OCI-LY1 (cell line): Measurements from ENCODE around the gene FAM76B.

Experiments
- H2AFZ ChIP-seq: fragments of 200-600 bp; sonication (generic), shearing (Covaris generic); 2 replicates; pipeline ENCODE4 v1.6.0; 2014; ENCODE audit warnings: antibody characterized with exemption, mild to moderate bottlenecking, low read length
- H3F3A ChIP-seq: fragments of 200-600 bp; sonication (generic), shearing (Covaris generic); 2 replicates; pipeline ENCODE4 v1.6.0; 2014; ENCODE audit warnings: mild to moderate bottlenecking, antibody characterized with exemption, low read length, moderate library complexity; ENCODE audit not compliant: insufficient read depth
- H3K27ac ChIP-seq: fragments of 200-600 bp; sonication (generic); 2 replicates; pipeline ENCODE4 v1.5.1; 2014; ENCODE audit warnings: low read length, mixed run types, mild to moderate bottlenecking, low read depth; ENCODE audit not compliant: poor library complexity, severe bottlenecking
- H3K27me3 ChIP-seq: fragments of 200-600 bp; sonication (generic); 2 replicates; pipeline ENCODE4 v1.6.0; 2014; ENCODE audit warnings: antibody characterized with exemption, mild to moderate bottlenecking, low read length, moderate library complexity; ENCODE audit not compliant: insufficient read depth
- H3K36me3 ChIP-seq: fragments of 200-600 bp; sonication (generic); 2 replicates; pipeline ENCODE4 v1.6.1; 2014; ENCODE audit warnings: mild to moderate bottlenecking, antibody characterized with exemption, low read length, moderate library complexity, mixed read lengths; ENCODE audit not compliant: insufficient read depth
- H3K4me1 ChIP-seq: fragments of 200-600 bp; sonication (generic); 2 replicates; pipeline ENCODE4 v1.5.1; 2014; ENCODE audit warnings: mild to moderate bottlenecking, low read length, moderate library complexity; ENCODE audit not compliant: insufficient read depth, severe bottlenecking
- H3K4me2 ChIP-seq: fragments of 200-600 bp; sonication (generic), shearing (Covaris generic); 2 replicates; pipeline ENCODE4 v1.6.1; 2014; ENCODE audit warnings: low read length
- H3K4me3 ChIP-seq: fragments of 200-600 bp; sonication (generic); 2 replicates; pipeline ENCODE4 v1.5.1; 2014; ENCODE audit warnings: low read length, low read depth, mild to moderate bottlenecking, mixed read lengths; ENCODE audit not compliant: poor library complexity, severe bottlenecking
- H3K79me2 ChIP-seq: fragments of 200-600 bp; shearing (Covaris generic); 2 replicates; pipeline ENCODE4 v1.6.1; 2016; ENCODE audit warnings: mixed run types, low read length, mixed read lengths; ENCODE audit not compliant: insufficient read depth
- H3K9ac ChIP-seq: fragments of 200-600 bp; sonication (generic), shearing (Covaris generic); 2 replicates; pipeline ENCODE4 v1.6.1; 2014; ENCODE audit warnings: mild to moderate bottlenecking, low read length, mixed read lengths
- H3K9me2 ChIP-seq: fragments of 200-600 bp; sonication (generic), shearing (Covaris generic); 2 replicates; pipeline ENCODE4 v1.6.1; 2014; ENCODE audit warnings: low read depth, mild to moderate bottlenecking, low read length, mixed read lengths
- H3K9me3 ChIP-seq: fragments of 200-600 bp; shearing (Covaris generic); 2 replicates; pipeline ENCODE4 v1.6.1; 2014; ENCODE audit warnings: low read length, mixed read lengths
- H4K20me1 ChIP-seq: fragments of 200-600 bp; sonication (generic), shearing (Covaris generic); 2 replicates; pipeline ENCODE4 v1.6.0; 2016; ENCODE audit warnings: mild to moderate bottlenecking, low read length; ENCODE audit not compliant: insufficient read depth
- EZH2 ChIP-seq: fragments of 200-600 bp; sonication (generic), shearing (Covaris generic); IDR thresholded peaks from 2 replicates; pipeline ENCODE4 v1.8.0; 2017; ENCODE audit warnings: borderline replicate concordance, mixed run types, mild to moderate bottlenecking, antibody characterized with exemption, low read length, moderate library complexity, mixed read lengths
- TF ChIP-seq, protein P1 (sequence below): fragments of 200-600 bp; sonication (generic), shearing (Covaris generic); IDR thresholded peaks from 2 replicates; pipeline ENCODE4 v1.5.1; 2017; ENCODE audit warnings: mild to moderate bottlenecking, antibody characterized with exemption, low read length, moderate library complexity, mixed read lengths

Gene FAM76B

DNA sequence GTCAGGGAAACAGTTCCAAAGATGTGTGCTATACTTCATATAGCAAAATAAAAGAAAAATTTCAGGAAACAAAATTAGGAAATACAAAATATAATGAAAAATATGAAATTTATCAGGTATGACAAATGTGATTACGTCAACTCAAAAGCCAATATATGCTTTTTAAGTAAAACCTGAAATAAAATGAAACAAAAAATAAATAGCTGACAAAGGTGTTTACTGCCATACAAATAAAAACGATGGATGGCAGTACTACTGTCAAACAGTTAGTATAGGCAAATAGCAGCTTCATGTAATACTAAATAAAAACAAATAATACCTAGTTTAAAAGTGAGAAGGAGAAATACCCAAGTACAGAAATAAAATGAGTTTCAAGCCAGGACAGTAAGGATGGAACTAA is 14.4 kb upstream of the FAM76B start:
- Histone ChIP-seq H3K27me3 (no peaks in the 10 kb centered on the region), H3K9me3 (no peaks in the 10 kb centered on the region), H3K9ac (no peak overlapping the region), H3K9me2 (no peaks in the 10 kb centered on the region), H3K4me2 (no peak overlapping the region), H3K4me1 (no peaks in the 10 kb centered on the region), H3K36me3 (peaks cover 65% of the 10 kb centered on the region), H3F3A (no peaks in the 10 kb centered on the region), H2AFZ (no peak overlapping the region), H3K27ac (no peak overlapping the region), H4K20me1 (no peaks in the 10 kb centered on the region), H3K79me2 (no peaks in the 10 kb centered on the region), H3K4me3 (no peak overlapping the region)
- TF ChIP-seq, protein P1, sequence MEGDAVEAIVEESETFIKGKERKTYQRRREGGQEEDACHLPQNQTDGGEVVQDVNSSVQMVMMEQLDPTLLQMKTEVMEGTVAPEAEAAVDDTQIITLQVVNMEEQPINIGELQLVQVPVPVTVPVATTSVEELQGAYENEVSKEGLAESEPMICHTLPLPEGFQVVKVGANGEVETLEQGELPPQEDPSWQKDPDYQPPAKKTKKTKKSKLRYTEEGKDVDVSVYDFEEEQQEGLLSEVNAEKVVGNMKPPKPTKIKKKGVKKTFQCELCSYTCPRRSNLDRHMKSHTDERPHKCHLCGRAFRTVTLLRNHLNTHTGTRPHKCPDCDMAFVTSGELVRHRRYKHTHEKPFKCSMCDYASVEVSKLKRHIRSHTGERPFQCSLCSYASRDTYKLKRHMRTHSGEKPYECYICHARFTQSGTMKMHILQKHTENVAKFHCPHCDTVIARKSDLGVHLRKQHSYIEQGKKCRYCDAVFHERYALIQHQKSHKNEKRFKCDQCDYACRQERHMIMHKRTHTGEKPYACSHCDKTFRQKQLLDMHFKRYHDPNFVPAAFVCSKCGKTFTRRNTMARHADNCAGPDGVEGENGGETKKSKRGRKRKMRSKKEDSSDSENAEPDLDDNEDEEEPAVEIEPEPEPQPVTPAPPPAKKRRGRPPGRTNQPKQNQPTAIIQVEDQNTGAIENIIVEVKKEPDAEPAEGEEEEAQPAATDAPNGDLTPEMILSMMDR, result no peak
- TF ChIP-seq EZH2, result no peak

DNA sequence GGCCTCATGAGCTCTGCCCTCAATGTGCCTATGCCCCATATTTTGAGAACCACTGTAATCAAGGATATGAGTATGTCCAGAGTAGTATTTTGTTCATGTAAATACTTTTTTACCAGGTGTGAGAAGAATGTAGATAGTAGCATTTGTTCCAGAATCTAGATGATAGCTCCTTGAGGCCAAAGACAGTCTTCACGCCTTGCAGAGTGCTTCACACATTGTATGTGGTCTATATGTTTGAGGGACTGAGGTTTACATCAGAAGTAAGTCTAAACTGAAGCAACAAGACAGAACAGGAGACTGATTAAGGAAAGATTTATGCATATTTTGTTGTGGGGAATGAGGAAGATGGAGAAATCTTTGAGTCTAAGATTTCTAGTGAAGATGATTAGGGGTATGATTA is 13.2 kb upstream of the FAM76B start:
- Histone ChIP-seq H3F3A (no peaks in the 10 kb centered on the region), H3K27ac (no peak overlapping the region), H4K20me1 (no peaks in the 10 kb centered on the region), H3K4me1 (no peaks in the 10 kb centered on the region), H3K27me3 (no peaks in the 10 kb centered on the region), H3K9me2 (no peaks in the 10 kb centered on the region), H3K79me2 (peaks cover under 1% of the 10 kb centered on the region; the same call in 1 of the 2 replicates), H3K4me2 (no peak overlapping the region), H3K9me3 (no peaks in the 10 kb centered on the region), H3K9ac (no peak overlapping the region), H3K36me3 (peaks cover 67% of the 10 kb centered on the region), H3K4me3 (no peak overlapping the region), H2AFZ (no peak overlapping the region)
- TF ChIP-seq, protein P1, result no peak
- TF ChIP-seq EZH2, result no peak

DNA sequence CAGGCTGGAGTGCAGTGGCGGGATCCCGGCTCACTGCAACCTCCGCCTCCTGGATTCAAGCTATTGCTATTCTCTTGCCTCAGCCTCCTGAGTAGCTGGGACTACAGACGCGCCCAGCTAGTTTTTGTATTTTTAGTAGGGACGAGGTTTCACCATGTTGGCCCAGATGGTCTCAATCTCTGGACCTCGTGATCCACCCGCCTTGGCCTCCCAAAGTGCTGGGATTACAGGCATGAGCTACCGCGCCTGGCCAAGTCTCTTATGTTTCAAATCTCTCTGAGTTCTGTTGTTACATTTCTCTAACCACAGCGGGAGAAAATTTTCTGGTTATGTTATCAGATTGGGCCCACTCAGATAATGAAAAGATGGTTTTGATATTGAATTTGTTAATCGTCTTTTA is 10.9 kb upstream of the FAM76B start:
- no peak overlapping the region for H2AFZ ChIP-seq
- H3K36me3 ChIP-seq, result peaks cover 49% of the 10 kb centered on the region
- no peak for TF ChIP-seq EZH2
- TF ChIP-seq, protein P1, result no peak
- no peaks in the 10 kb centered on the region for H3K9me3 ChIP-seq
- H3F3A ChIP-seq, result no peaks in the 10 kb centered on the region
- H3K9ac ChIP-seq, result no peak overlapping the region
- peaks cover 16% of the 10 kb centered on the region; the same call in 1 of the 2 replicates for H3K79me2 ChIP-seq
- H4K20me1 ChIP-seq, result no peaks in the 10 kb centered on the region
- H3K27me3 ChIP-seq, result no peaks in the 10 kb centered on the region
- no peaks in the 10 kb centered on the region for H3K4me1 ChIP-seq
- H3K4me2 ChIP-seq, result no peak overlapping the region
- no peak overlapping the region for H3K4me3 ChIP-seq
- H3K27ac ChIP-seq, result no peak overlapping the region
- H3K9me2 ChIP-seq, result no peaks in the 10 kb centered on the region
